Osteocyte (in vitro differentiated cells): ENCODE measurements around the gene ZNF292. TPM values are rescaled to one million over a fixed set of nuclear protein-coding genes. Genes with fewer than 3 reads are reported as not detected.
"Not testable (repeated sequence)": the region's sequence is repeated elsewhere in the genome, so short reads cannot be mapped to it uniquely, and the experiment has no call there.

Experiments
- DNase-seq: peaks from one replicate; pipeline ENCODE4 v3.0.0; 2021; ENCODE audit warnings: mixed read lengths; ENCODE audit not compliant: unreplicated experiment; ENCODE audit errors: extremely low spot score
- H3K27ac Mint-ChIP-seq: one replicate; pipeline ENCODE4 v1.8.0; 2021; ENCODE audit warnings: mild to moderate bottlenecking, mixed read lengths; ENCODE audit not compliant: unreplicated experiment
- H3K27me3 Mint-ChIP-seq: one replicate; pipeline ENCODE4 v1.8.0; 2021; ENCODE audit warnings: mixed read lengths; ENCODE audit not compliant: unreplicated experiment
- H3K36me3 Mint-ChIP-seq: one replicate; pipeline ENCODE4 v1.8.0; 2021; ENCODE audit warnings: mixed read lengths; ENCODE audit not compliant: unreplicated experiment
- H3K4me1 Mint-ChIP-seq: one replicate; pipeline ENCODE4 v1.8.0; 2021; ENCODE audit warnings: mixed read lengths; ENCODE audit not compliant: unreplicated experiment
- H3K4me3 Mint-ChIP-seq: one replicate; pipeline ENCODE4 v1.8.0; 2021; ENCODE audit warnings: mild to moderate bottlenecking, moderate library complexity, mixed read lengths; ENCODE audit not compliant: unreplicated experiment
- H3K9me3 Mint-ChIP-seq: one replicate; pipeline ENCODE4 v1.8.0; 2021; ENCODE audit warnings: mixed read lengths; ENCODE audit not compliant: unreplicated experiment
- total RNA-seq: library from RNA; stranded (reverse); gene quantifications from 2 replicates; pipeline ENCODE4 v1.2.1, GENCODE V29; 2021
- TF ChIP-seq, protein P1 (sequence below): fragments of 200-600 bp; sonication (generic); IDR thresholded peaks from 2 replicates; pipeline ENCODE4 v1.5.0; 2021; ENCODE audit warnings: antibody characterized with exemption, mild to moderate bottlenecking, moderate library complexity

Gene ZNF292
- total RNA-seq, 1 donor from 2014 or later, result 38.8 TPM

DNA sequence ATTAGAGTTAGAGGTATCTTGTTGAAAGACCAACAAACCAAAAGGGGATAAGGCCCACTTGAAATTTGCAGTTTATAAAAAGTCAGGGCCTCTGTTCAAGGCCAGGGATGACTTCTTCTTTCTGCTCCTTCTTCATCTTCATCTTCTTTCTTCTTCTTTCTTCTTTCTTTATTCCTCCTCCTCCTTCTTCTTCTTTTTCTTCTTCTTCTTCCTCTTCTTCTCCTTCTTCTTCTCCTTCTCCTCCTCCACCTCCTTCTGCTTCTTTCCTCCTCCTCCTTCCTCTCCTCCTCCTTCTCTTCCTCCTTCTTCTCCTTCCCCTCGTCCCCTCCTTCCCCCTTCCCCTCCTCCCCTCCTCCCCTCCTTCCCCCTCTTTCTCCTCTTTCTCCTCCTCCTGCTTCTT, 18.4 kb upstream of the ZNF292 start:
- no peak overlapping the region for H3K27ac Mint-ChIP-seq
- no peak overlapping the region for H3K4me3 Mint-ChIP-seq
- TF ChIP-seq, protein P1, sequence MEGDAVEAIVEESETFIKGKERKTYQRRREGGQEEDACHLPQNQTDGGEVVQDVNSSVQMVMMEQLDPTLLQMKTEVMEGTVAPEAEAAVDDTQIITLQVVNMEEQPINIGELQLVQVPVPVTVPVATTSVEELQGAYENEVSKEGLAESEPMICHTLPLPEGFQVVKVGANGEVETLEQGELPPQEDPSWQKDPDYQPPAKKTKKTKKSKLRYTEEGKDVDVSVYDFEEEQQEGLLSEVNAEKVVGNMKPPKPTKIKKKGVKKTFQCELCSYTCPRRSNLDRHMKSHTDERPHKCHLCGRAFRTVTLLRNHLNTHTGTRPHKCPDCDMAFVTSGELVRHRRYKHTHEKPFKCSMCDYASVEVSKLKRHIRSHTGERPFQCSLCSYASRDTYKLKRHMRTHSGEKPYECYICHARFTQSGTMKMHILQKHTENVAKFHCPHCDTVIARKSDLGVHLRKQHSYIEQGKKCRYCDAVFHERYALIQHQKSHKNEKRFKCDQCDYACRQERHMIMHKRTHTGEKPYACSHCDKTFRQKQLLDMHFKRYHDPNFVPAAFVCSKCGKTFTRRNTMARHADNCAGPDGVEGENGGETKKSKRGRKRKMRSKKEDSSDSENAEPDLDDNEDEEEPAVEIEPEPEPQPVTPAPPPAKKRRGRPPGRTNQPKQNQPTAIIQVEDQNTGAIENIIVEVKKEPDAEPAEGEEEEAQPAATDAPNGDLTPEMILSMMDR, result no peak
- H3K36me3 Mint-ChIP-seq, result no peaks in the 10 kb centered on the region
- peaks cover 62% of the 10 kb centered on the region for H3K27me3 Mint-ChIP-seq
- no peaks in the 10 kb centered on the region for H3K4me1 Mint-ChIP-seq
- no peak for DNase-seq
- H3K9me3 Mint-ChIP-seq, result no peaks in the 10 kb centered on the region

DNA sequence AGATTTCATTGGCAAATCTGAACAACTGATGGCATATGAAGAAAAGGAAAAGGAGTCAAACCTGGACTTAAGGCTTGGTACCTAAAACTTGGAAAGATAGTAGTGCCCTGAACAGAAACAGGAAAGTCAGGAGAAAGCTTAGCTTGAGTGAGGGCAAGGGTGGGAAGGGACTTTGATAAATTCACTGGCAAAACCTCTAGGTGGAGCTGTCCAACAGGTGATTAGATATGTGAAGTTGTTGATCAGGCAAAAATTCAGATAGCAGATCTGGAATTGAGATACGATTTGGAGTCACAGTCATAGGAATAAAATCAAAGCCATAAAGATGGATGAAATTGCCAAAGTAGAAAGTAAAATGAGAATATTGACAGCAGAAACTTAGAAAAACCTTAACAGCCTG, 16.1 kb upstream of the ZNF292 start:
- Mint-ChIP-seq H3K27ac (no peak overlapping the region), H3K4me3 (no peak overlapping the region), H3K4me1 (no peaks in the 10 kb centered on the region), H3K27me3 (peaks cover 69% of the 10 kb centered on the region), H3K36me3 (no peaks in the 10 kb centered on the region), H3K9me3 (no peaks in the 10 kb centered on the region)
- no peak for DNase-seq
- TF ChIP-seq, protein P1, result peak; percentile 72

DNA sequence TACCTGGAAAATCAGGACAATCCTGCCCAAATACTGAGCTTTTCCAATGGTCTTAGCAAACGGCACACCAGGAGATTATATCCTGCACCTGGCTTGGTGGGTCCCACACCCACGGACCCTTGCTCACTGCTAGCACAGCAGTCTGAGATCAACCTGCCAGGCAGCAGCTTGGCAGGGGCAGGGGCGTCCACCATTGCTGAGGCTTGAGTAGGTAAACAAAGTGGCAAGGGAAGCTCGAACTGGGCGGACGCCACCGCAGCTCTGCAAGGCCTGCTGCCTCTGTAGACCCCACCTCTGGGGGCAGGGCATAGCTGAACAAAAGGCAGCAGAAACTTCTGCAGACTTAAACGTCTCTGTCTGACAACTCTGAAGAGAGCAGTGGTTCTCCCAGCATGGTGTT, 15.4 kb upstream of the ZNF292 start:
- H3K27ac Mint-ChIP-seq, H3K4me3 Mint-ChIP-seq, H3K36me3 Mint-ChIP-seq, H3K4me1 Mint-ChIP-seq, H3K9me3 Mint-ChIP-seq, DNase-seq: not testable (repeated sequence)
- H3K27me3 Mint-ChIP-seq, result peaks cover 69% of the 10 kb centered on the region

DNA sequence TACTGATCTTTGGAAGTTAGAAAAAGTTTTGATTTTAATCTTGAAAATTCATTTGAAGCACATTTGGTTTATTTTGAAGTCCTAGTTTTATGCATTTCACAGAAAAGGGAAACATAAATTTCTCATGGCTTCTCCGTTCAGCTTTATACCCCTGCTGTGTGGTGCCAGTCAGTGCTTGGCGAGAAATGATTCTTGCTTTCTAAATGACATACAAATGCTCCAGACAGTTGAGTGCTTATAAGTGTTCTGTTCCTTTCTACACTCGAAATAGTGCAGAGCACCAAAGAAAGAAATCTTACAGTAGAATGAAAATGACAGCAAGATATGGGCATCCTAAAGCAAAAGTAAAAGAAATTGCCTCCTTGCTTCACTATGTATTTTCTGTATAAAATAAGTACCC, 9.0 kb upstream of the ZNF292 start:
- TF ChIP-seq, protein P1, result no peak
- H3K4me1 Mint-ChIP-seq, result peaks cover under 1% of the 10 kb centered on the region
- peaks cover 68% of the 10 kb centered on the region for H3K27me3 Mint-ChIP-seq
- H3K9me3 Mint-ChIP-seq, result no peaks in the 10 kb centered on the region
- H3K27ac Mint-ChIP-seq, result no peak overlapping the region
- H3K36me3 Mint-ChIP-seq, result no peaks in the 10 kb centered on the region
- no peak for DNase-seq
- H3K4me3 Mint-ChIP-seq, result no peak overlapping the region

DNA sequence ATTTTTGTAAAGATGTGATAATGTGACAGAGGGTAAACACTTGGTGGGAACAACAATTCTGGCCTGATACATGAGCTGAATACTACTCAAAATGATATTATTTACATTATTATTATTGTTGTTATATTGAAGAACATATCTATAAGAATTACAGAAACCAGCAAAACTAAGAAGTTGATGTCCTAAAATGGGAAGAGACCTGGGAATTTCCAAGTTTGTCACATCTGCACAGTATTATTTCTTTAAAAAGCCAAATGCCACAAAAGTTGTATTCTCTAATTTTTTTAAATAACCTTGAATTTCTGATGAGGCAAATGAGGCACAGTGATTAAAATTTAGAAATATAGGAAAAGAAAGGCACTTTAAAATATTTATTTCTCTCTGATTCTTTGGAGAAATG, 5.0 kb upstream of the ZNF292 start:
- no peaks in the 10 kb centered on the region for H3K9me3 Mint-ChIP-seq
- H3K36me3 Mint-ChIP-seq, result no peaks in the 10 kb centered on the region
- H3K27me3 Mint-ChIP-seq, result peaks cover 33% of the 10 kb centered on the region
- no peak for DNase-seq
- TF ChIP-seq, protein P1, result no peak
- no peak overlapping the region for H3K4me3 Mint-ChIP-seq
- H3K27ac Mint-ChIP-seq, result no peak overlapping the region
- peaks cover 28% of the 10 kb centered on the region for H3K4me1 Mint-ChIP-seq

DNA sequence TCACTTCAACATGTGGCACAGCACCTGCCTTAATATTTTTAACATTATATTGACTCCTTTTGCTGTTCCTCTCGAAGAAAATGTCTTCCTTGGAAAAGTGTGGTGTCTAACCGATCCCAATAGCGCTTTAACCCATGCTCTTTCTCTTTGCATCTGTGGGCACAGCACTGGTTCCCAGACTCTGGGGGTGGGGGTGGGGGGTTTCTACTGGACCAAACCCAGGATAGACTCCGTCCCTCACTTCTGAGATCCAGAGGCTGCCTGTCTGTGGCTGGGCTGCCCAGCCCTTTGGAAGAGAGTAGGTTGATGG, 3.9 kb upstream of the ZNF292 start:
- DNase-seq, result no peak
- Mint-ChIP-seq H3K9me3 (no peaks in the 10 kb centered on the region), H3K4me1 (peaks cover 30% of the 10 kb centered on the region), H3K4me3 (peak overlapping the region; percentile 62), H3K36me3 (no peaks in the 10 kb centered on the region), H3K27ac (peak overlapping the region; percentile 82), H3K27me3 (peaks cover 24% of the 10 kb centered on the region)
- TF ChIP-seq, protein P1, result no peak
